HG03139 (cell line): ENCODE data around the gene TNFRSF13B.
"Not testable (repeated sequence)": the region's sequence is repeated elsewhere in the genome, so short reads cannot be mapped to it uniquely, and the experiment has no call there.

Experiments used
- ATAC-seq: cut with Tn5 transposase; IDR thresholded peaks from one replicate; pipeline ENCODE4 v1.9.1; 2021; ENCODE audit not compliant: unreplicated experiment

TNFRSF13B gene

DNA sequence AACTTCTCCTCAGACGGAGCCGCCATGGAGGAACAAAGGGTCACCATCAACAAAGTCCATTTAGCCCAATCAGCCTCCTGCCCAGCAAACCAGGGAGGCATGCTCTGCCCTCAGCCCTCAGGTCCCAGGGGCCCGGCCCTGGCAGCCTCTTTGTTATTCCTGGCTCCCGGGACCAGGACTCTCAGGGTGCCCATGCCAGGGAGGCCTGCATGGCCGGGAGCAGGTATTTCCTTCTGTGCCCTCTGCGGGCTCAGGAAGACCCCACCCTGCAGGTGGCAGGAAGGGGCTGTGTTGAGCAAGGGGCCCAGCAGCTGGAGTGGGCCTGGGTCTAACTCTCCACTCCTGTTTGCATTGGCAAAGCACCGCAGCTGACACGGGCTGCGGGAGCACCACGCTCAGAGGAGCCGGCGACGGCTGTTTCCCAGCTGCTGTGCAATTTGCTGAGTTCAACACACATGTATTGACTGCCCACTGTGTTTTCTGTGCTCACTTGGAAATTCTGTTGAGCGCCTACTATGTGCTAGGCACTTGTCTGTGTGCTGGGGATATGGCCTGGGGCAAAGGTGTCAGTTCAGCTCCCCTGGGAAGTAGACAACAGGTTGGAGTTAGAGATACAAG is 33.2 kb upstream of the TNFRSF13B start:
- ATAC-seq: not testable (repeated sequence)

DNA sequence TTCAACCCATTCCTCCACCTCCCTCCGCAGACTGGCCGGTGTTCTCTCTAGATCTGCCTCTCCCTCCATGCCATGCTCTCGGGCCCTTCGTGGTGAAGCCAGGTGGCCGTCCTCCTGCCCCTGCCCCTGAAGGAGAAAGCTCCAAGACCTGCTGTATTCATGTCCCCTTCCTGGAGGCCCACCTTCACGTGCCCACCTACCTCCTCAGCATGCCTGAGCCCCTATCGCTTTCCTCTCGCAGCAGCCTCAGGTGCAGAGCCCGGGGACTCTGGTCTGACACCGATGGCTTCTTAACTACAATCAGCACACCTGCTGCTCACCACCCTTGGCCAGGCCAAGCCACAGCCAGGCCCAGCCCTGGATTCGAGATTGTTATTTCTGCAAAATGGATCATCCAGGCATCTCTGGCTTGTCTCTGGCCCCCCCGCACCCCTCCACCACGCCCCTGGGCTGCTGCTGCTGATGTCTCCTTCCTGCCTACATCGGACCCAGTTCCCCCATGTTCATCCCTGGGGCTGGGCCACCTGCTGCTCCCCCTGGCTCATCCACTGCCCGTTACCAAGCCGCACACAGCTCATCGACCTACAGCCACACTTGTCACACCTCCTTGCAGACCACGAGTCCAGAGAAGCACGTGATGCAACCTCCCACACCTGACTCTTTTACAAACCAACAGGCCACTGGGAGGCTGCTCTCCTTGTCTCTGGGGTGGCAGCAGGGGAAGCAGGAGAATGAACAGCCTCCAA is 32.5 kb upstream of the TNFRSF13B start:
- ATAC-seq: no peak

DNA sequence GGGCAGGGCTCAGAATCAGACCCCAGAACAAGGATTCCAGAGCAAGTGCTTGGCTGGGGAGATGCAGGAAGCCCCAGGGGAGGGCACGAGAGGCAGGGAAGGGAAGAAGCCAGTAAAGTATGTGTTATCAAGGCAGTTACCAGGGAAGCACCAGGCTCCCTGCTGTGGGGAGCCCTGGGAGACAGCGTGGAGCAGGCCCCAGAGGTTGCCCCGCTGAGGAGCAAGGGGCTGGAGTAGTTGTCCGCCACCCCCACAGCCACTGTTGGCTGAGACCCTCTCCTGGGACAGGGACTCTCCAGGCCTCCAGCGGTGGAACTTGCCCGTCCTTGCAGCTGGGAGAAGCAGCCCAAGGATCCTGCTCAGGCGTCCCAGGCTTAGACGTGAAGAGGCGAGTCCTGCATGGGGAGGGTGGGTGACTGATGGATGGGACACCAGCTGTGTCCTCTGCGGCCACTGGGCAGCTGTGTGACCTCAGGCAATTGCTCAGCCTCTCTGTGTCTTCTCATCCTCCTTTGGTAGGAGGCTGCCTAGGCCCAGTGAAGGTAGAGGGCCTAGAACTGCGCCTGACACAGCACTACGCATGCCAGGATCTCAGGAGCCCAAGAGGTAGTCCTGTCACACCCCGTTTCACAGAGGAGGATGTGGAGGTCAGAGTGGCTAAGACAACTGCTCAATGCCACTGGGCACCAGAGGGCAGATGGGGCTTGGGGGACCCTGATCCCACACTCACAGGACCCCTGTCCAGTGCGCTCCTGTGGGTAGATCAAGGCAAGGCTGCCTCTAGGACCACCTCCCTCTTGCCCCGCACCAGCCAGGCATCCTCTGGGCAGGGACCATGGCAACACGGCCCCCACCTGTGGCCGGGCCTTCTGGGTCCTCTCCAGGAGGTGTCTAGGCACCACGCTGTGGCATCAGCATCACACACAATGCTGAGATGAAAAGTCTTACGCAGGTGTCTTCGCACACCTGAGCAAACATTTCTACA is 31.1 kb upstream of the TNFRSF13B start:
- ATAC-seq: not testable (repeated sequence)

GRCh38 chr17:17001874-17002520 is 30.1 kb upstream of the TNFRSF13B start:
- ATAC-seq: peak; percentile 46

DNA sequence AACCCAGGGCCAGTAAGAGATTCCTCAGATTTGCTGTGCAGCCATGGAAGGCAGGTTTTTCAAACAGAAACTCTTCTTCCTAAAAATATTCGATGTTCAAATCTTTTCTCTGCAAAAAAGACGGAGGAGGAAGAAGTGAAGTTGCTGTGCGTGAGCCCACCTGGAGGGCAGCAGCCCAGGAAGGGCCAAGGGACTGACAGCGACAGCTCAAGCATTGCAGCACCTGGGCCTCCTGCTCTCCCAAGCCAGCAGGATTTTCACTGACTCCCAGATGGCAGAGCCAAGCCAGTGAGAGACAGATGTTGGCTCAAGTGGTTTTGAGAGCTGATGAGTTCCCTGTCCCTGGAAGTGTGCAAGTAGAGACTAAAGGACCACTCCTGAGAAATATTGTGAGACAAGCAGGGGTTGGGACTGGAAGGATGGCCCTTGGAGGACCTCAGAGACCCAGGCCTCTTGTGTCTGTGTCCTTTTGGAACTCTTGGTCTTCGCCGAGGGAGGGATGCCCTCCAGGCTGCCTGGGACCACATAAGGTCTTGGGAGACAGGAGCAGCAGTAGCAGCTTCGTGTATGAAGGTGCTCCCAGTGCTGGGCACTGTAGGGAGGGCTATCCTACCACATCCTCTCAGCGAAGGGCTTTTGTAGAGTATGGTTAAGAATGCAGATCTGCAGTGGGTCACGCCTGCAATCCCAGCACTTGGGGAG is 29.3 kb upstream of the TNFRSF13B start:
- no peak for ATAC-seq

DNA sequence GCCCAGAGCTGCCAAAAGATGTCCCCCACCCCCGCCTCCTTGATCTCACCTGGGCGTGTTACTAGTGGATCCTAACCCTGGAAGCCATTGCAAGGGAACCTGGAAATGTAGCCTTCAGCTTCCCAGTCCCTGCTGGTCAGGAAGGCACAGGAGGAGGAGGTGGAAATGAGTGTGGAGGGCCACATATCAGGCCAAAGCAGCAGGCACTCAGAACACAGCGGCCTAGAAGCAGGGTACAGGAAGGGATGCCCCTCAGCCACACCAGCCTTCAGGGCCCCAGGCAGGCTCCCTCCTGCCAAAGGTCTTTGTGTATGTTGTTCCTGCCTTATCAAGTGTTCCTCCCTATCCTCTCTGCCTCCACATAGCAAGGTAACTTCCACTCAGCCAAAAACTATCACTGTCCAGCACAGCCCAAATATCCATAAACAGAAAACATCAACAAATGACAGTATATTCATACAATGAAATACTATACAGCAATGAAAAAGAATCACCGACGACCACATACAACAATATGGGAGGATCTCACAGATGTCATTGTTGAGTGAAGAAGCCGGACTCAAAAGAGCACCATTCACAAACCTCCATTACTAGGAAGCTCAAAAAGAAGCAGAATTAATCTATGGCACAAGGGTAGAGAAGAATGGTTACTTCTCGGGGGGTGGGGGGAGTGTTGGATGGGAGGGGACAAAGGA is 28.2 kb upstream of the TNFRSF13B start:
- ATAC-seq: no peak

DNA sequence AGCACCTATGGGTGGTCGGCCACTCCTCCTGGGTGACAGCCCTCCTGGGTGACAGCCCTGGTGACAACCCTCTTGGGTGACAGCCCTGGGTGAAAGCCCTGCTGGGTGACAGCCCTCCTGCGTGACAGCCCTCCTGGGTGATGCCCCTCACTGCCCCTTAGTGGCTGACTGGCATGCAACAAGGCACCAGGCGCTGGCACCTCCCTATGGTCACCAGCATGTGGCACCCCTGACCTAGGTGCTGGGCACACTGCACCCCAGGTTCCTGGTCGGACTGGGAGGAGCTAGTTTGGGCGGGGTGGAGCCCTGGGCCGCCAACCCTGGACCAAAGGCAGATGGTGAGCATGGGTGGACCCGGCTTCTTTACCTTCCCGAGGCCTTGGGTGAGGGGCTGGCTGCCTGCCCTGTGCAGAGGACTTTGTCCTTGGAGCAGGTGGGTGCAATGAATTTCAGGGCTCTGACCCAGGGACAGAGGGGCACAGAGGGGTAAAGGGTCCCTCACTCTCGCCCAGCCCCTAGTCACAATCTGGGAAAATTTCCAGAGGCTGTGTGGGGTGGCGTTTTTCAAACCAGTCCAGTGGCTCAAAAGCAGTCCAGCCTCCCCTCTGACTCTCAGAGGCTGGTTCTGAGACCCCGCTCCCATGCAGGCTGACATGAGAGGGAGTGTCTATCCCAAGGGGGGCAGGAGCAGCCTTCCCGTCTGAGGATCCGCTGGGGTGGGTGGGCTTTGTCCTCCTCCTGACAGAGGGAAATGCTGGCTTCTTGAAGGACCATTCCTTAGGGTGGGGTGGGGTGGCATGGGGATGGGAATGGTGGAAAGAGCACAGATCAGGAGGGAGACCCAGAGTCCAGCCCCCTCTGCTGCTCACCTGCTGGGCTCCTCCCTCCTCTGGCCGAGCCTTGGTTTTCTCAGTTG is 25.9 kb upstream of the TNFRSF13B start:
- no peak for ATAC-seq

DNA sequence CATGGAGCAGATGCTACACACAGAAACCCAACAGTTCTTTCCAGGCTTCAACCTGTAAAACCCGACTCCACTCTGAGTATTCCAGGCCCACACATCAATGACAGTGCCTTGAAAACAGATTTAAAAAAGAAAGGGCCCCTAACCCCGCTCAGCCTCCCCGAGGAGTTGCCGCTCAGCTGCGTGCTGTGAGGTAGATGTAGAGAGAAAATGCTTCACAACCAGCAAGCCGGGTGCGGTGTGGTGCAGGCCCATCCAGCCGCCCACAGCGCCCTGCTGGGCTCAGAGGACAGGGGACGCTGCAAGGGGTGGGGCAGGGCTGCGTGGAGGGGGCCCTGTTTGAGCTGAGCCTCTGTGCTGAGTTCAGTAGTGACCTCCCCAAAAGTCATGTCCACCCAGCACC is 24.8 kb upstream of the TNFRSF13B start:
- ATAC-seq: not testable (repeated sequence)

DNA sequence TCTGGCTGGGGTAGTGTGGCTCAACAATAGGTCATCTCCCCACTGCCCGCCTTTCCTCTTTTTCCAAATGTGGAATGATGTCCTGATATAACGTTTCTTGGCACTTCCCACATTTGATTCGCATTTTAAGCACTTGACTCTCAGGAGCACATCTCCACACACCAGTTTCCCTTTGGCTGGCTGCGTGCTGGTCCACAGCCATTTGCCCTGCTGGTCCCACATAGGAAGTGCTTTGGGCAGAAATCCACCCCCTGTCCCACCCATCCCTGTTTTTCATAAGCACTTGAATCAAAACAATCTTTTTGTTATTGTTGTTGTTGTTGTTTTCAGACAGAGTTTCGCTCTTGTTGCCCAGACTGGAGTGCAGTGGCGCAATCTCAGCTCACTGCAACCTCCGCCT is 24.0 kb upstream of the TNFRSF13B start:
- ATAC-seq: no peak

GRCh38 chr17:16994631-16995030 is 22.7 kb upstream of the TNFRSF13B start:
- no peak for ATAC-seq

GRCh38 chr17:16991349-16992009 is 19.6 kb upstream of the TNFRSF13B start:
- ATAC-seq: no peak

GRCh38 chr17:16989953-16990860 is 18.3 kb upstream of the TNFRSF13B start:
- no peak for ATAC-seq

DNA sequence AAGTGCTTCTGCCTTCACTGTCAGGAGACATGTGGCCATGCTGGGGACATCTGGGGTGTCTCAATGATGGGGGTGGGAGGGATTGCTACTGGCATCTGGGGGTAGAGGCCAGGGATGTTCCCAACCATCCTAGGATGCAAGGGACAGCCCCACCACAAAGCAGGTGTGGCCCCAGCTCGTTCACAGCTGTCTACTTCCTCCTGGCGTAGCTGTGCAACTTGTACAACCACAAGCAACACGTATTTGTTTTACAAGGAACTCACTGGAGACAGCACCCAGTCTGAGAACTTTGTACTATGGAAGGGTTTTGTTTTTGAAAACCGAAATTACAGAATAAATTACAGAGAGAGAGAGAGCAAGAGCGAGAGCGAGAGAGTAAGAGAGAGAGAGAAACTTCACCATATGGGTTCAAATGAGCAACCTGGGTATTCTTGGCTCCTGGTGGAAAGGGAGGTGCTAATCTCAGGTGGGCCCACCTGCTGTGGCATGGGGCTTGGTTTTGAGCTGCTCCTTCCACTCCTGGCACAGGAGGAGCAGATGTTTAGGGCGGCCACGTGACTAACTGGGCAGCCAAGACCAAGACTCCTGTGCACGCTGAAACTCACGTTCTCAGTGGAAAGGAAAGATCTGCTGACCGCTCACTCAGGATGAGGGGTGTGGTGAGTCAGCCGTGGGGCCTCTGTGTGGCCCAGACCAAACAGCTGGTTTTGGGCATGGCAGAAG is 17.5 kb upstream of the TNFRSF13B start:
- ATAC-seq: no peak

GRCh38 chr17:16988749-16989229 is 16.9 kb upstream of the TNFRSF13B start:
- ATAC-seq: peak; percentile 5

GRCh38 chr17:16987830-16988601 is 16.1 kb upstream of the TNFRSF13B start:
- ATAC-seq: peak; percentile 68
